Measurements from ENCODE around the gene RBM12.
"Not testable (repeated sequence)": the region's sequence is repeated elsewhere in the genome, so short reads cannot be mapped to it uniquely, and the experiment has no call there.

Gene RBM12, protein sequence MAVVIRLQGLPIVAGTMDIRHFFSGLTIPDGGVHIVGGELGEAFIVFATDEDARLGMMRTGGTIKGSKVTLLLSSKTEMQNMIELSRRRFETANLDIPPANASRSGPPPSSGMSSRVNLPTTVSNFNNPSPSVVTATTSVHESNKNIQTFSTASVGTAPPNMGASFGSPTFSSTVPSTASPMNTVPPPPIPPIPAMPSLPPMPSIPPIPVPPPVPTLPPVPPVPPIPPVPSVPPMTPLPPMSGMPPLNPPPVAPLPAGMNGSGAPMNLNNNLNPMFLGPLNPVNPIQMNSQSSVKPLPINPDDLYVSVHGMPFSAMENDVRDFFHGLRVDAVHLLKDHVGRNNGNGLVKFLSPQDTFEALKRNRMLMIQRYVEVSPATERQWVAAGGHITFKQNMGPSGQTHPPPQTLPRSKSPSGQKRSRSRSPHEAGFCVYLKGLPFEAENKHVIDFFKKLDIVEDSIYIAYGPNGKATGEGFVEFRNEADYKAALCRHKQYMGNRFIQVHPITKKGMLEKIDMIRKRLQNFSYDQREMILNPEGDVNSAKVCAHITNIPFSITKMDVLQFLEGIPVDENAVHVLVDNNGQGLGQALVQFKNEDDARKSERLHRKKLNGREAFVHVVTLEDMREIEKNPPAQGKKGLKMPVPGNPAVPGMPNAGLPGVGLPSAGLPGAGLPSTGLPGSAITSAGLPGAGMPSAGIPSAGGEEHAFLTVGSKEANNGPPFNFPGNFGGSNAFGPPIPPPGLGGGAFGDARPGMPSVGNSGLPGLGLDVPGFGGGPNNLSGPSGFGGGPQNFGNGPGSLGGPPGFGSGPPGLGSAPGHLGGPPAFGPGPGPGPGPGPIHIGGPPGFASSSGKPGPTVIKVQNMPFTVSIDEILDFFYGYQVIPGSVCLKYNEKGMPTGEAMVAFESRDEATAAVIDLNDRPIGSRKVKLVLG

DNA sequence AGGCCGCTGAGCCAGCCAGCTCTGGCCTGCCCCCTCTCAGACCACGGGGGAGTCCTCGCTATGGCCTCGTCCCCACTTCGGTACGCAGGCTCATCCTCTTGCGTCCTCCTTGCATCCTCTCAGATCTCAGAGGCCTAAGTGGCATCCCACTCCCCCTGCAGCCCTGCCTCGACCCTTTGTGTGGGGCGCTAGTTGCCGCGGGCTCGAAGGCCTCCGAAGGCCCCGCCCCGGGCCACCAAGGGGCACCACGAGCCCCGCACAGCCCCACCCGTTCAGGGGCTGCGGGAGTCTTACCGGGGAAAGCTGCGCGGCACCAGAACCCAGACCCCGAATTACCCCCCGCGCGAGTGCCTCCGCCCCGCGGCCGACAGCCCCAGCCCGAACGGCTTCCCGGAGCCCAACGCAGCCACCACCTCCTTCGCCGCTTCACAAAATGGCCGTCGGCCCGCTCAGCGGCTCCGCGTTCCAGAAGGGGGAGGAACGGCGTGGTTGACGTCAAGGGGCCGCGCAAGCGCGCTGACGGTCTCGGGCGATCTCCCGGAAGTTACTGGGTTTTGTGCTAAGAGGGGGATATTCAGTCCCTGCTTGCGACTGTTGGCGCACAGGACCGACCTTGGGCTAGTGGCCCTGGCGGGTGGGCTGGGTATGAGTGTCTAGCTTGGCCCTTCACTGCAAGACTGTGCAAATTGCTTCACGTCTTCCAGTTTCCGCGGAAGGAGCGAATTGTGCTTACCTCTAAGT is at the start of gene RBM12, which contains the start of gene CPNE1:
Gene RBM12 (minus strand): TSS at position 435 of the 741 bp plus-strand sequence. CDS start 9,578 bp downstream, outside the sequence.
Gene CPNE1 (minus strand): TSS at position 435 of the 741 bp plus-strand sequence. CDS start 31,977 bp downstream, outside the sequence.
- peak; percentile 85 to 86 for DNase-seq (ENCODE audit: low read depth in 1 of 2, low spot score in 1 of 2)

DNA sequence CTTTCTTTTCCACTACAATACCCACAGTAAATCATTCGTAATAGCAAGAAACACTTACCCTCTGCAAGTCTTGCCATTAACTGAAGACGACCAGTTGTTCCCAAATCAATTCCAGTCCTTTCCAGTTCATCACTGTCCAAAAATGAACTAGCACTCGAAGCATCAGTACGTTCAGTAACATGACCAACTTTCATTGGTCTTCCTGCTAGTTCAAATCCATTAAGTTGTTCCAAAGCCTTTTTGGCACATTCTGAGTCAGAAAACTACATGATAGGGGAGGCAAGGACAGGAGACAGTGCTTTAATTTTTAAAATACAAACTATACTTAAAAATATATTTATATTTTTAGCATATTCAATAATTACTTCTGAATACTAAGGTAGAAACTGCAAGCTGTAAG is 49.4 kb upstream of the RBM12 start:
- DNase-seq (ENCODE audit: low read depth in 1 of 2, low spot score in 1 of 2): no peak

DNA sequence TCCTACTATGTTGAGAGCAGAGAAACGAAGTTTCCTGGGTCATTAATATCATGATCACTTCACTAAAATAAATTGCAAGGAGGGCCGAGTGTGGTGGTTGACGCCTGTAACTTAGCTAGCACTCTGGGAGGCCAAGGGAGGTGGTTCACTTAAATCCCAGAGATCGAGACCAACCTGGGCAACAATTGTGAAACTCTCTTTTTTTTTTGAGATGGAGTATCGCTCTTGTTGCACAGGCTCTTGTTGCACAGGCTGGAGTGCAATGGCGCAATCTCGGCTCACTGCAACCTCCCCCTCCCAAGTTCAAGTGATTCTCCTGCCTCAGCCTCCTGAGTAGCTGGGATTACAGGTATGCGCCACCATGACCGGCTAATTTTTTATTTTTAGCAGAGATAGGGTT is 48.4 kb upstream of the RBM12 start:
- DNase-seq (ENCODE audit: low read depth in 1 of 2, low spot score in 1 of 2): not testable (repeated sequence)

DNA sequence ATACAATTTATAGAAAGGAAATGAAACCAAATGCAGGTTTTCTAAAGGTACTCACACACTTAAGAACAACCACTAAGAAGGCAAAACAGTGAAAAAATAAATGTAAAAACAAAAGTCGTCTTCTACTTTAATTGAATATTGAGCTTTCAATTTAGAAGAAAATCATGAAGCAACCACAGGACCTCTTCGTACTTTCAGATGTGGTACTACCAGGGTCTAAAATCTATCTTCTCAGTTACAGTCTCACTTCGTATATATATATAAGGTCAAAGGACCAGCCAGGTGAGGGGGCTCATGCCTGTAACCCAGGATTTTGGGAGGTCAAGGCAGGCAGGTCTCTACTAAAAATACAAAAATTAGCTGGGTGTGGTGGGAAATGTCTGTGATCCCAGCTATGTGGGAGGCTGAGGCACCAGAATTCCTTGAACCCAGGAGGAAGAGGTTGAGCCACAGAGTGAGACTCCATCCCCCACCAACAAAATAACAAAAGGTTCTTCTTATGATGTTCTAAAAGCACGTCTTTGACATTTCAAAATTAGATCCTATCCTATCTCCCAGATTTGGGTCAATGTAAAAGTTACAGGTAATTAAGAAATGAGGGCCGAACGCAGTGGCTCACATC is 47.0 kb upstream of the RBM12 start:
- no peak for DNase-seq (ENCODE audit: low read depth in 1 of 2, low spot score in 1 of 2)

DNA sequence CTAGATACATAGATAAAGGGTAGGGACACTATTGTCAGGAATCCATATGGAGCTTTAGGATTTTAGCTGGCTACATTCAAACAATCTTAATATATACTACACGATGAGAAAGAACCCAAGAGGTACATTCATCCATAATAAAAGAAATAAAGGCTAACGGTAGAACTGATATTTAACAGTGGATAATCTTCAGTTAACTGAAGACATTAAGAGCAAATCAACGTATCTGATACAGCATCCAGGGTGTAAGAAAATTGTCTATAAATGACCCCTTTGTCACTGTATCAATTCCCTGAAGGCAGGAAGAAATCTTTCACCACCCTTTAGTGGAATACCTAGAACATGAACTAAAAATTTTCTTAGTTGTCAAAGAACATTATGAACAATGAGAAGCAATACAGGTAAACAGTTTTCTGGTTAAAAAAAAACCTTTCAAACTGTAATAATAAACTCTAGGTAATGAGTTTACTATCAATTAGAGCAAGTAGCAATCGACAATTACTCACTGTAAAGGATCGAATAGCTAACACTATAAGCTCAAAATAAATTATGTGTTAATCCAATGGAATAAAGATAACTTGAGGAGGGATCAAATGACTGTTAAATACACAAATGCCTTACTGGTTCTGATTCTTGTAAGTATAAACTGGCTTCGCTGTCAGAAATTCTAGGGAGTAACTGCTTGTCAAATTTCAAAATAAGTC is 46.3 kb upstream of the RBM12 start:
- no peak for DNase-seq (ENCODE audit: low read depth in 1 of 2, low spot score in 1 of 2)

DNA sequence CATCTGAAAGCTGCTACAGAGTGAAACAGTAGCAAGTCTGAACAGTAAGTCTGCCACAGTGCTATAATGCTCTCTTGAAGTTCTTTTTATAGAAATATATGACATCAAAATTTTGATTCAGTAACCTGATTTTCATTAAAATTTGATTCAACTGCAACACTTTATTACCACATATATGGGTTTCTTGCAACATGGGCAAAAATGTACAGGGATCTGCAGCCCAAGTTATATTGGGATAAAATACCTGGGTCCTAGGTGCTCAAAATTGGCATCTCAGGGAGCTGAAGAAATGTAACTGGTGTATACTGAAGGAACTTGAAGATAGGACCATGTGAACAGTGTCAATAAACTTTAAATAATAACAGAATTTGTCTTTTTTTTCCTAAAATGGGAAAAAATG is 45.3 kb upstream of the RBM12 start:
- DNase-seq (ENCODE audit: low read depth in 1 of 2, low spot score in 1 of 2): no peak

DNA sequence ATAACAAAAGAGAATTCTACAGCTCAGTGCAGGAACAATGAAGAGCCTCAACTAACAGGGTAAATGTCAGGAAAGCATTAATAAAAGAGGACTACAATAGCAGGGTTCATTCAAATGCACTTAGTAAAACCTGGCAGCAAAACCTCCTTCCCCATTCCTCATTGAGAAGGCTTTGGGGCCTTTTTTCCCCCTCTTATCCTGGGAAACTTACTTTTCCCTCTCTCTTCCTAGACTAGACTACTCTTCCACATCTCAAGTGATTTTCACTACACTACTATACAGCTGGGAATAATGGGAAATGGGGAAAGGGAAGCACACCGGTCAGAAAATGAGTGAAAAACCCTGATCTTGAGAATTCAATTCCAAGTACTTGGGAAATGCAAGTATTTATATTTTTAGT is 44.6 kb upstream of the RBM12 start:
- DNase-seq (ENCODE audit: low read depth in 1 of 2, low spot score in 1 of 2): no peak

DNA sequence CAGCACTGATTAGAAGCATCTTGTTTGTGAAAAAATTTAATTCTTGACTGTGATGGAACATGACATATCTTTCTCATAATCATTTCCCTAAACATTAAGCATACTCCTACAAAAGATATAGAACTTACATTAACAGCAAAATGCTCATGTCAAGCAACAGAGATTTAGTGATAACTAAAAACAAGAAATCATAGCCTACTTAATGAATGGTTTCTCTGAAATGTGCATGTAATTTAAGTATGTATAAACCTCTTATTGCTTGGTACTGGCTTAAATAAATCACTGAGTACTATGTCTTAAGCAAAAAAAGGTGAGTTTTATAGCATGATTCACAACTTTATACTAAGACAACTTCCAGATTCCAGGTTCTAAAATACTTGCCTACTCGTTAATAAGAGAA is 43.8 kb upstream of the RBM12 start:
- no peak for DNase-seq (ENCODE audit: low read depth in 1 of 2, low spot score in 1 of 2)

DNA sequence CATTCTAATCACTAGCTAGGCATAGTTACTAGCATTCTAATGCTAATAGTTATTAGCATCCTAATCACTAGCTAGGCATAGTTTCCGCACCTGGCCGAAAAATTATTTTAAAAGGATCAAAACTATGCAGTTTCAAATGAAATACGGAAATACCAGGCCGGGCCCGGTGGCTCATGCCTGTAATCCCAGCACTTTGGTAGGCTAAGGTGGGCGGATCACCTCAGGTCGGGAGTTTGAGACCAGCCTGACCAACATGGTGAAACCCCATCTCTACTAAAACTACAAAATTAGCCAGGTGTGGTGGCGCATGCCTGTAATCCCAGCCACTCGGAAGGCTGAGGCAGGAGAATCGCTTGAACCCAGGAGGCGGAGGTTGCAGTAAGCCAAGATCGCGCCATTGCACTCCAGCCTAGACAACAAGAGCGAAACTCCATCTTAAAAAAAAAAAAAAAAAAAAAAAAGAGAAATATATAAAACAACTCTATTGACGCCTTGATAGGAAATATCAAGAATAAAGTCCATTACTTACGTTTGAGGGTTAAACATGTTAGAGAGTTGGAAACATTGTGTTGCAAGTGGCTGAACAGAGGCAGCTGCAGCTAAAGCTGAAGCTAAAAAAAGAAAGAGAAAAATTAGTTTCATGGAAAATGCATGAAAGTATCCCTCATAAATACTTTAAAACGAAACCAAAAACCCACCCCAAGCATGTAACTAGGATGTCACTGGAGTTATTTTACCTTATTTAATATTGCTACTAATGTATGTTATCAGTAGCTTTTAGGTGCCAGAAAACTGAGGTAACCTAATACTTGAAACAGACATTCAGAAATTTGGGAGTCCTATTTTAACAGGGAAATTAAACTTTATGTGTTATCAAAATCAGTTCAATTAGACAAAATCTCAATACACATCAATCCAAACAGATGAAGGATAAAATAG is 42.2 kb upstream of the RBM12 start:
- DNase-seq (ENCODE audit: low read depth in 1 of 2, low spot score in 1 of 2): not testable (repeated sequence)

DNA sequence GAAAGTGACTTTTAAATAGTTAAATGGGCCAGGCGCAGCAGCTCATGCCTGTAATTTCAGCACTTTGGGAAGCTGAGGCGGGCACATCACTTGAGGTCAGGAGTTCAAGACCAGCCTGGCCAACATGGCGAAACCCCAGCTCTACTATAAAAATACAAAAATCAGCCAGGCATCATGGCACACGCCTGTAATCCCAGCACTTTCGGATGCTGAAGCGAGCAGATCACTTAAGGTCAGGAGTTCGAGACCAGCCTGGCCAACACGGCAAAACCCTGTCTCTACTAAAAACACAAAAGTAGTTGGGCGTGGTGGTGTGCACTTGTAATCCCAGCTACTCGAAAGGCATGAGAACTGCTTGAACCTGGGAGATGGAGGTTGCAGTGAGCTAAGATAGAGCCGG is 41.2 kb upstream of the RBM12 start:
- DNase-seq (ENCODE audit: low read depth in 1 of 2, low spot score in 1 of 2): not testable (repeated sequence)

DNA sequence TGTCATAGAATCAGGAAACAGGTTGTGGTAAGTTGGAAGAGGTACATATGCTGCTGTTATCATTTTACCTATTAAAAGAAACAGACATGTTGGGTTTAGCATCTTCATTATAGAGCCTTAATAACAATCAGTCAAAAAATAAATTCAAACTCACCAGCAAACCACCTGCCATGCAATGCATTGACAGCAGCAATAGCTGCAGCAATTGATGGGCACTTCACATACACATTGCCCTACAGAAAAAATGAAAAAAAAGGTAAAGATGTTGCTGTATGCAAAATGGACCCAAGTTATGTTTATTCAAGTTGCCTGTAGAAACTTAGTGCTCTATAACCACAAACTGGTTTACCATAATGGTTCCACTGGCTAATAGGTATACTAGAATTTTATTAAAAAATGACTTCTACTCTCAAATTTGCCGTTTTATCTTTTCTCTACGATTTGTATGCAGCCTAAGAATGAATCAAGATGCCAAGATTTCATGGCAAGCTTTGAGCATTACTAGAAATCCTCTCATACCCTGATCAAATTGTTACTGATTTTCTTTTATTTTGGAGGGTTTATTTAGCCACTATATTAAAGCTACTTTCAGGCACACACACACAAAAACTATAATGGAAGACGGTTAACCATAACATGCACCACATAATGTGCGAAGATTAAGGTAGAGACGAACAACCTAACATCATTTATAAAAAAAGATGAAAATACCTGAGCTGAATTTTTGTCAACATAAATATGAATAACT is 40.0 kb upstream of the RBM12 start:
- DNase-seq (ENCODE audit: low read depth in 1 of 2, low spot score in 1 of 2): no peak

DNA sequence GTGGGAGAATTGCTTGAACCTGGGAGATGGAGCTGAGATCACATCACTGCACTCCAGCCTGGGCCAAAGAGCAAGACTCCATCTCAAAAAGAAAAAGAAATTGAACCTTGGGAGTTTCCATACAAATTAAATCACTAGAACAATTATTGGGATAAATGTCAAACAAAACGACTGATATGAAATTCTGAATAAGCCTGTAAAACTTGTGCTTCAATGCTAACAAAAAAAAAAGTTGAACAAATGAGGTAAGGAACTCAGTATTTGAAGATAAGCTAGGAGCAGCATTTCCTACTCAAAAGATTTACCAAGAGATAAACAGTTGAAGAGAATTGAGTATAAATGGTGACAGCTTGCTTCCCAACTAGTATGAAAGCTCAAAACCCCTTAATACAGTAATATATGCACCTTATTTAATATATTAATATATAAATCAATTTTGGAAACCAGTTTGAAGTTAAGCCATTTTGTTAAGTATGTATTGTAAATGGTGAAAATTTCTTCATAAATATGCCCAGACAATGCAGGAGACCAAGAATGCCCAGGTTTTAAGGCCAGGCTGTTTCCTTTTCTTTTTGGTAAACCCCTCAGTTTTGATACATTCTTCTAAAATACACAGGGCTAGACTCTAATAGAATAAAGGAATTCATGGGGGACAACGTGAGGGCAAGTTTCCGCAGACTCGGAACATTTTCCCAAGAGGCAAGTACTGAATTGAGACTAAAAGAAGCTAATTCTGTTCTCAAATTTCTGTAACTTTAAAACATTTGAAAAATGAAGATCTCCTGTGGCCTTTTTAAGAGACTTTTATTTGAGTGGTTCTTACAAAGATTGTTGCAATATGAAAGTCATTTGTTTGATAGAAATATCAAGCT is 38.4 kb upstream of the RBM12 start:
- no peak for DNase-seq (ENCODE audit: low read depth in 1 of 2, low spot score in 1 of 2)

DNA sequence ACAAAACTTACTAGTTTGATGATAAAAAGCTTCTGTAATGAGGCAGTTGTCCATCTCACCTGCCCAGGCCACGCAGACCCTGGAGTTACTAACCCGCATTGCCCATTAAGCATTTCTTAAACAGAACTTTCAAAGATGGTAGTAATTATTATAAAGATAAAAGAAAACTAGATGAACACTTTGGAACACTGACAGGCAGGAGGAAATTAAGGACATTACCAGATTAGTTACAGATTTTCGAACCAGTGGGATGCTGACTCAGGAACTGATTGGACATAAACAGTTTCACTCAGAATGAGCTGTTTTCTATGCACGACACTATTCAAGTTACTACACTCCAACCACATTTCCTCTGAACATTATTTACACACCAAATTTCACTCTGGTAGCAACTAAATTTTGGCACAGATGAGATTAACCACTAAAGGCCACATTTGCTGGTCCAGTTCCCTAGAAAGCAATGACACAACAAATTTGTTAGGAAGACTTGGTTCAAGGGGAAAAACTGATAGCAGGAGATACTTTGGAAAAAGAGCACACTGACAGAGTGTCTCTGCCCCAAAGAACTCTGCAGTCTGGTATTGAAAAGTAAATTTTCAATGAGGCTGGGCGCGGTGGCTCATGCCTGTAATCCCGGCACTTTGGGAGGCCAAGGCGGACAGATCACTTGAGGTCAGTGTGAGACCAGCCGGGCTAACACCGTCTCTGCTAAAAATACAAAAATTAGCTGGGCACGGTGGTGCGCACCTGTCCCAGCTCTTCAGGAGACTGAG is 37.5 kb upstream of the RBM12 start:
- DNase-seq (ENCODE audit: low read depth in 1 of 2, low spot score in 1 of 2): no peak

DNA sequence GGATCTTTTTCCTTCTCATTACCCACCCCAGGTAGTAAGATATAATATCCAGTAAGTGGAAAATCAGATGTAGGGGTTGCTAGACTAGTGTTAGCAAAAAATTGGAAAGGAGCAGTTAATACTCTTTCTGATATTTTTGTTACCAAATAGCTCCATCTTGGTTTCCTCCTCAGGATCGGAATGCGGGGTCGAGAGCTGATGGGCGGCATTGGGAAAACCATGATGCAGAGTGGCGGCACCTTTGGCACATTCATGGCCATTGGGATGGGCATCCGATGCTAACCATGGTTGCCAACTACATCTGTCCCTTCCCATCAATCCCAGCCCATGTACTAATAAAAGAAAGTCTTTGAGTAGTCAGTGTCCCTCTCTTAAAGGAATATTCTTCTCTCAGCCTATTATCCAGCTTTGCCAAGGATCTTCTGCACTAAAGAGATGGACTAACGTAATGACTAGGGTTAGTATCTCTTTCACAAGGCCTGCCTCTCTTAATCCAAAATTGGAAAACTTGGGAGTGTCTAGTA is 36.0 kb upstream of the RBM12 start:
- no peak for DNase-seq (ENCODE audit: low read depth in 1 of 2, low spot score in 1 of 2)

DNA sequence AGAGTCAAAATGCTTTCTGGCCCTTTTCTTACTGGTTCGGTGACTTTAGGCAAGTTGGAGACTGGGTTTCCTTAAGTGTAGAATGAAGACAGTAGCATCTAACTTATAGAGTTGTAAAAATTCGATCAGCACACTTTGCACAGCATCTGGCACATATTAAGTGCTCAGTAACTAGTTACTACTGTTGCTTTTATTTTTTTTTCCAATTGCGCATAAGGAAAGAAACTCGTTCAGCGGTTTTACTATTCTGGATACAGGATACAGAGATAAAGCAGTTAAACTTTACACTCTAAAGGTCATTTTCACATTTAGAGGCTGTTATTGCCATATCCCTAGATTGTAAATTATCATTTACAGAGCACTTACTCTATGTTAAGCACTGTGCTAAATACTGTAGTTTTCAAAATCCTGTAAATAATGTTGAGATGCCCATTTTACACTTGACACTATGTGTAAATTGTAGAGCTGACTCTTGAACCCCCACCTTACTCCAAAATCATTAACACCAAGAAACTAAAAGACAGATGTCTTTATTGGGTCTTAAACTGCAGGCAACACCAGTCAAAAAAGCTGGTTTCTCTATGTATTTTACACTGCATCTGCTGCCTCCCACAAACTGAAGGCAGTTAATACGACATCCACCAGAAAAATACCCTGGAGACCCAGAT is 35.4 kb upstream of the RBM12 start:
- no peak for DNase-seq (ENCODE audit: low read depth in 1 of 2, low spot score in 1 of 2)

All from stimulated activated CD4-positive, alpha-beta T cell treated with anti-CD3 and anti-CD28 coated beads, Interleukin-15, amount 100 ng/mL, for 1 hour (primary cell).